ENCODE measurements around the gene TMEM236. TPM values are rescaled to one million over a fixed set of nuclear protein-coding genes. Genes with fewer than 3 reads are reported as not detected.
A peak's percentile ranks its signal among the peaks of the same experiment; 100 is the strongest.

TMEM236 gene
- polyA plus RNA-seq, 2 of the 4 experiments (the other 2 are of a cell fraction), result 0.06 to 0.09 TPM

- no peak for TF ChIP-seq CTCF (IDR thresholded peaks at IDR 0.05)
- no peak for TF ChIP-seq ZFP36 (IDR thresholded peaks at IDR 0.05; ENCODE audit: borderline replicate concordance, partially characterized antibody)
- TF ChIP-seq RCOR1 (IDR thresholded peaks at IDR 0.05; ENCODE audit: low read depth, low read length), result no peak
Observed at GRCh38 chr10:17842641-17843040, 90.6 kb downstream of the TMEM236 start (continued).

- FAIRE-seq (no peak), ATAC-seq (peak; percentile 64 to 70; a peak in 5 of 6 replicates), DNase-seq (ENCODE audit: low read depth in 1 of 2, low spot score in 1 of 2) (no peak)
- no peak overlapping the region for H3K27ac ChIP-seq
- no peak overlapping the region for H3K4me2 ChIP-seq
- CTCF ChIA-PET, result interaction anchor here (0.6 to 6.9 kb wide), 20 partner anchors 9 to 377 kb away, joined by 3 to 40 read pairs (median 4); no protein-coding TSS in a partner anchor
- H3K4me3 ChIP-seq, result no peak overlapping the region
- POLR2A ChIA-PET, result no interaction called here
- H3K9me3 ChIP-seq, result no peaks in the 10 kb centered on the region
- WGBS (ENCODE audit: missing lambda C conversion rate), result 40% methylated on average over 5 of the region's 5 CpGs
- TF ChIP-seq CBX2 (IDR thresholded peaks at IDR 0.05; ENCODE audit: borderline replicate concordance, low read depth), result no peak
- no peak for TF ChIP-seq TFCP2L1 (CRISPR knock-in tag; IDR thresholded peaks at IDR 0.05)
- TF ChIP-seq USF2 (IDR thresholded peaks at IDR 0.05), result no peak
- TF ChIP-seq PHF8 (IDR thresholded peaks at IDR 0.05; ENCODE audit: borderline replicate concordance, low read depth), result no peak
- TF ChIP-seq JUN (IDR thresholded peaks at IDR 0.05), result no peak
- no peak for TF ChIP-seq KDM1A (IDR thresholded peaks at IDR 0.05; ENCODE audit: low read depth)
- TF ChIP-seq E2F6 (IDR thresholded peaks at IDR 0.05; ENCODE audit: borderline replicate concordance, low read depth), result no peak
- no peak for TF ChIP-seq EP300 (IDR thresholded peaks at IDR 0.05)
- no peak for TF ChIP-seq JUNB (IDR thresholded peaks at IDR 0.05)
- TF ChIP-seq MYC (IDR thresholded peaks at IDR 0.05; ENCODE audit: borderline replicate concordance, low read length), result no peak
- no peak for TF ChIP-seq TP53 (CRISPR knock-in tag; IDR thresholded peaks at IDR 0.05)
- TF ChIP-seq SMC3 (IDR thresholded peaks at IDR 0.05), result peak; percentile 71
- no peak for TF ChIP-seq HMGXB4 (CRISPR knock-in tag; IDR thresholded peaks at IDR 0.05; ENCODE audit: borderline replicate concordance)
- no peak for TF ChIP-seq RARB (CRISPR knock-in tag; IDR thresholded peaks at IDR 0.05)
- TF ChIP-seq RAD21 (conservative IDR thresholded peaks at IDR 0.05 in 1 of 2, IDR thresholded peaks at IDR 0.05 in 1 of 2), result peak; percentile 57 to 60
- peak; percentile 68 for TF ChIP-seq CTCF (IDR thresholded peaks at IDR 0.05)
- no peak for TF ChIP-seq CBX8 (IDR thresholded peaks at IDR 0.05)
- TF ChIP-seq NFE2L2 (conservative IDR thresholded peaks at IDR 0.05; ENCODE audit: low read length), result no peak
- no peak for TF ChIP-seq MAFK (IDR thresholded peaks at IDR 0.05; ENCODE audit: partially characterized antibody)
- no peaks in the 10 kb centered on the region for H3K4me1 ChIP-seq
Observed at GRCh38 chr10:17847585-17848296, 95.7 kb downstream of the TMEM236 start.

Data from A549 (cell line).